HL-60 (cell line): ENCODE measurements around the gene TXNDC12.

Experiments used
- CTCF ChIP-seq: IDR thresholded peaks from one replicate; pipeline ENCODE4 v1.5.1; 2011; ENCODE audit warnings: low read length, control low read depth, inconsistent platforms; ENCODE audit not compliant: insufficient read depth
- GABPA ChIP-seq: IDR thresholded peaks from 2 replicates; pipeline ENCODE4 v1.6.1; 2012; ENCODE audit warnings: low read depth
- POLR2AphosphoS5 ChIP-seq: IDR thresholded peaks from 2 replicates; pipeline ENCODE4 v1.6.1; 2012; ENCODE audit warnings: low read depth
- SPI1 ChIP-seq: IDR thresholded peaks from 2 replicates; pipeline ENCODE4 v1.6.1; 2012; ENCODE audit warnings: low read depth, mild to moderate bottlenecking, borderline replicate concordance
- TF ChIP-seq, protein P1 (sequence below): IDR thresholded peaks from 2 replicates; pipeline ENCODE4 v1.6.1; 2012; ENCODE audit warnings: low read depth; ENCODE audit not compliant: insufficient replicate concordance

DNA sequence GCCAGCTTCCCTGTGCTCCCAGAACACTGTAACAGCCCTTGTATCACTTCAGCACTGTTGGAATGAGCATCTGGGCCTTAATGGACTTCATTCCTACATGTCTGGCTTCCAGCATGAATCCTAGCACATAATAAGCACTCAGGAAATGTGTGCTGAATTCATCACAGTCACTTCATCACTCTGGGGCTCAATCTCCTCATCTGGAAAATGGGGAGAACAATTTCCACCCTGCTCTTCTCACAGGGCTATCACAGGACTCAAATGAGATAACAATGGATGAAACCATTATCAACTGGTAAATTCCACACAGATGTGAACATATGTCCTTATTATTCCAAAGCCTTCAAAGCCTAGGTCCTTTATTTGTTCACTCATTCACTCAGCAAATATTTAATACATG, 76.9 kb downstream of the TXNDC12 start:
- TF ChIP-seq CTCF (no peak), POLR2AphosphoS5 (no peak), GABPA (no peak), SPI1 (no peak)
- TF ChIP-seq, protein P1, sequence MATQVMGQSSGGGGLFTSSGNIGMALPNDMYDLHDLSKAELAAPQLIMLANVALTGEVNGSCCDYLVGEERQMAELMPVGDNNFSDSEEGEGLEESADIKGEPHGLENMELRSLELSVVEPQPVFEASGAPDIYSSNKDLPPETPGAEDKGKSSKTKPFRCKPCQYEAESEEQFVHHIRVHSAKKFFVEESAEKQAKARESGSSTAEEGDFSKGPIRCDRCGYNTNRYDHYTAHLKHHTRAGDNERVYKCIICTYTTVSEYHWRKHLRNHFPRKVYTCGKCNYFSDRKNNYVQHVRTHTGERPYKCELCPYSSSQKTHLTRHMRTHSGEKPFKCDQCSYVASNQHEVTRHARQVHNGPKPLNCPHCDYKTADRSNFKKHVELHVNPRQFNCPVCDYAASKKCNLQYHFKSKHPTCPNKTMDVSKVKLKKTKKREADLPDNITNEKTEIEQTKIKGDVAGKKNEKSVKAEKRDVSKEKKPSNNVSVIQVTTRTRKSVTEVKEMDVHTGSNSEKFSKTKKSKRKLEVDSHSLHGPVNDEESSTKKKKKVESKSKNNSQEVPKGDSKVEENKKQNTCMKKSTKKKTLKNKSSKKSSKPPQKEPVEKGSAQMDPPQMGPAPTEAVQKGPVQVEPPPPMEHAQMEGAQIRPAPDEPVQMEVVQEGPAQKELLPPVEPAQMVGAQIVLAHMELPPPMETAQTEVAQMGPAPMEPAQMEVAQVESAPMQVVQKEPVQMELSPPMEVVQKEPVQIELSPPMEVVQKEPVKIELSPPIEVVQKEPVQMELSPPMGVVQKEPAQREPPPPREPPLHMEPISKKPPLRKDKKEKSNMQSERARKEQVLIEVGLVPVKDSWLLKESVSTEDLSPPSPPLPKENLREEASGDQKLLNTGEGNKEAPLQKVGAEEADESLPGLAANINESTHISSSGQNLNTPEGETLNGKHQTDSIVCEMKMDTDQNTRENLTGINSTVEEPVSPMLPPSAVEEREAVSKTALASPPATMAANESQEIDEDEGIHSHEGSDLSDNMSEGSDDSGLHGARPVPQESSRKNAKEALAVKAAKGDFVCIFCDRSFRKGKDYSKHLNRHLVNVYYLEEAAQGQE, result no peak
